ENCODE data around the gene SLC7A10. TPM values are rescaled to one million over a fixed set of nuclear protein-coding genes. Genes with fewer than 3 reads are reported as not detected.

Gene SLC7A10
- total and polyA plus RNA-seq, 3 donors from 2014 or later = 2.1 to 5.8 (median 3.0) TPM

DNA sequence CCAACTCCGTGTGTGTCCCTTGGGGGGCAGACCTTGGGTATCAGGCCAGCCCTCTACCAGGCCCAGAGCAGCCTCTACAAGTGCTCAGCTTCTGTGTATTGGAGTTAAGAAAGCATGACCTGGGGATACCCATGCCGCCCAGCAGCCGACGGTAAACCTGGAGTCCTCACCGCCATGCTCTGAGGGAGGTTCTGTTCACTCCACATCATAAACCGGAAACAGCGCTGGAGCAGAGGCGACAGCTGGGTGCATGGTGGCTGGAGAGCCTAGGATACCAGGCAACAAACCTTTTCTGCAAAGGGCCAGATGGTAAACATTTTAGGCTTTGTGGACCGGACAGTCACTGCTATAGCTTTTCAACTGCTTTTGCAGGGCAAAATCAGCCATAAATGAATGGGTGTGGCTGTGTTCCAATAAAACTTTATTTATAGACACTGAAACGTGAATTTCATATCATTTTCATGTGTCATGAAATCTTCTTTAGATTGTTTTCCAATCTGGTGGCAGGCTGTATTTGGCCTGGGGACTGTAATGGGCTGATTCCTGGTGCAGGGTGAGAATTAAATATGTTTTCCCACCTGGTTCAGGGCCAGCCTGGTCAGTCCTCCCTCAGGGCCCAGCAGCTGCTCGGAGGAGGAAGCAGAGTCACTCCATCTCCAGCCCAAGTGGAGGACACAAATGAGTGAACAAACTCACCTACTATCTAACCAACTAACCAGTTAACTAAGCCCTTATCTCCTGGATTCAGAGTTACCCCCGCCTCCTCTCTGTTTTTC, 45.8 kb upstream of the SLC7A10 start:
- no peaks in the 10 kb centered on the region for H3K36me3 ChIP-seq (ENCODE audit: low read depth, missing control alignments)
- peaks cover 10% of the 10 kb centered on the region for H3K4me1 ChIP-seq
- 84 to 92% methylated on average over 8 to 12 of the region's 12 CpGs for WGBS, 2 donors
- no peak overlapping the region for H3K4me3 ChIP-seq
- TF ChIP-seq POLR2A (IDR thresholded peaks at IDR 0.05) = no peak
- TF ChIP-seq, protein P1, sequence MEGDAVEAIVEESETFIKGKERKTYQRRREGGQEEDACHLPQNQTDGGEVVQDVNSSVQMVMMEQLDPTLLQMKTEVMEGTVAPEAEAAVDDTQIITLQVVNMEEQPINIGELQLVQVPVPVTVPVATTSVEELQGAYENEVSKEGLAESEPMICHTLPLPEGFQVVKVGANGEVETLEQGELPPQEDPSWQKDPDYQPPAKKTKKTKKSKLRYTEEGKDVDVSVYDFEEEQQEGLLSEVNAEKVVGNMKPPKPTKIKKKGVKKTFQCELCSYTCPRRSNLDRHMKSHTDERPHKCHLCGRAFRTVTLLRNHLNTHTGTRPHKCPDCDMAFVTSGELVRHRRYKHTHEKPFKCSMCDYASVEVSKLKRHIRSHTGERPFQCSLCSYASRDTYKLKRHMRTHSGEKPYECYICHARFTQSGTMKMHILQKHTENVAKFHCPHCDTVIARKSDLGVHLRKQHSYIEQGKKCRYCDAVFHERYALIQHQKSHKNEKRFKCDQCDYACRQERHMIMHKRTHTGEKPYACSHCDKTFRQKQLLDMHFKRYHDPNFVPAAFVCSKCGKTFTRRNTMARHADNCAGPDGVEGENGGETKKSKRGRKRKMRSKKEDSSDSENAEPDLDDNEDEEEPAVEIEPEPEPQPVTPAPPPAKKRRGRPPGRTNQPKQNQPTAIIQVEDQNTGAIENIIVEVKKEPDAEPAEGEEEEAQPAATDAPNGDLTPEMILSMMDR (IDR thresholded peaks at IDR 0.05) = no peak
- H3K27me3 ChIP-seq = no peaks in the 10 kb centered on the region
- no peak for DNase-seq
- no peaks in the 10 kb centered on the region for H3K9me3 ChIP-seq
- intact Hi-C loops (cut with DNase I; ENCODE audit: low total_unique reads) = no loop called here
- H3K27ac ChIP-seq = no peak overlapping the region

DNA sequence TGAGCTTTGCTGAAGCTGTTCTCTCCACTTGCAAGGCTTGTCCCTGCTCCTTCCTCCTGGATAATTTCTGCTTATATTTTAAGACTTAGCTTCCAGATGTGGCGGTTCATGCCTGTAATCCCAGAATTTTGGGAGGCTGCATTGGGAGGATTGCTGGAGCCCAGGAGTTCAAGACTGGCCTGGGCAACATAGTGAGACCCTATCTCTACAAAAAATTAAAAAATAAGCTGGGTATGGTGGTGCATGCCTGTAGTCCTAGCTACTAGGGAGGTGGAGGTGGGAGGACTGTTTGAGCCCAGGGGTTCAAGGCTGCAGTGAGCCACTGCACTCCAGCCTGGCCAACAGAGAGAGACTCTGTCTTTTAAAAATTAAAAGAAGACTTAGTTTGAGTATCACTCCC, 45.1 kb upstream of the SLC7A10 start:
- H3K27me3 ChIP-seq = no peaks in the 10 kb centered on the region
- peaks cover 10% of the 10 kb centered on the region for H3K4me1 ChIP-seq
- TF ChIP-seq, protein P1 (IDR thresholded peaks at IDR 0.05) = no peak
- TF ChIP-seq POLR2A (IDR thresholded peaks at IDR 0.05) = no peak
- H3K27ac ChIP-seq = no peak overlapping the region
- H3K9me3 ChIP-seq = no peaks in the 10 kb centered on the region
- intact Hi-C loops (cut with DNase I; ENCODE audit: low total_unique reads) = no loop called here
- DNase-seq = no peak
- WGBS, 2 donors = 85 to 100% methylated on average over 1 of the region's 1 CpG
- no peak overlapping the region for H3K4me3 ChIP-seq
- H3K36me3 ChIP-seq (ENCODE audit: low read depth, missing control alignments) = no peaks in the 10 kb centered on the region

DNA sequence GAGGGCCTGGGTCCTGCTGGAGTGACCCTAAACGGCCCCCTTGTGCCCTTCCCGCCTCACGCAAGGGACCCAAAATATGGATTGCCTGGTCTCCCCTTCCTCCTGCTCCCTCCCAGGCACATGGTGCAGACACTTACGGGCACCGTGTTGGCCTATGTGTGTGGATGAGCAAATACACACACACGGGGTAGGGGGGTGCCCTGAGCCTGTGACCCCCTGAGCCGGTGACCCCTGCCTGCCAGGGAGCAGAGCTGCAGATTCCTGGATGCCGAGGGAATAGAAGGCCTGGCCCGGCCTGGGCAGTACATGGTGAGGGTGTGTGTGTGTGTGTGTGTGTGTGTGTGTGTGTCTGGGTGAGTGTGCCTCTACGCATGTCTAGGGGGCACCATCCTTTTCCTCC, 43.4 kb upstream of the SLC7A10 start:
- DNase-seq = no peak
- intact Hi-C loops (cut with DNase I; ENCODE audit: low total_unique reads) = no loop called here
- no peaks in the 10 kb centered on the region for H3K36me3 ChIP-seq (ENCODE audit: low read depth, missing control alignments)
- H3K9me3 ChIP-seq = no peaks in the 10 kb centered on the region
- 87 to 88% methylated on average over 7 to 10 of the region's 10 CpGs for WGBS, 2 donors
- H3K27me3 ChIP-seq = no peaks in the 10 kb centered on the region
- H3K4me1 ChIP-seq = peaks cover 10% of the 10 kb centered on the region
- no peak overlapping the region for H3K4me3 ChIP-seq
- TF ChIP-seq POLR2A (IDR thresholded peaks at IDR 0.05) = no peak
- TF ChIP-seq, protein P1 (IDR thresholded peaks at IDR 0.05) = no peak
- H3K27ac ChIP-seq = no peak overlapping the region

DNA sequence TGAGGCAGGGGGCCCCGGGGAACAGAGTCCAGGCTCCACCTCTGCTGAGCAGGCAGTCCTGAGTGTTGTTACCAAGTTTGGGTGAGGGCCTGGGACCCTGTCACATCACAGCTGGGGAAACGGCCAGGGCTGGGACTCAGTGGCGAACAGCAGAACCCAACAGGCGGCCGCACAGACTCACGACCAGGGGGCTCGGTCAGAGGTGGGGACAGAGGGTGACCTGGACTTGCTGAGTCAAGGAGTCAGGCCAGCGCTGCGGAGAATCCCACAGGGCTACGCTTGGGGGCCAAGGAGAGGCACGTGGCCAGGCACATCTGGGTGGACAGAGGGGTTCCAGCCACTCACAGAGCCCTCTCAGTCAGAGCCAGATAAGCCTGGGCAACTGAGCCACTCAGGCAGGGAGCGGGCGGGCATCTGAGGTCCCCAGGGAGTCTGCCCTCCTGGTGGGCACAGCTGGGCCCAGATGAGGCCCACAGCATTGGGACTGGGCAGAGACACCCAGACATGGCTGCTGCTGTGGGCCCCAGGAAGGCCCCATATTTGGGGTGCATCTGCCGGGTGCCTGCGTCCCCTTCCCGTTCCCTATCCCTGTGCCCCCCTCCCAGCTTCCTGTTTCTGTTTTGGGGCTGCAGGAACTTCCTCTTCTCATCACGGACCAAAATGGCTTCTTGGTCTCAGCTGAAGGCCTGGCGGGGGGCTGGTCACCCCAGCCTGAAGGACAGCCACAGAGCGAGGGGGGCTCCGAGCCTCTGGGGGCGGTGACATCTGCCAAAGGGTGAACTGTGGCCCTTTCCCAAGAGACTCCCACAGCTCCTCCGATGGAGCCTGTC, 42.7 kb upstream of the SLC7A10 start:
- Histone ChIP-seq H3K27me3 (no peaks in the 10 kb centered on the region), H3K4me3 (no peak overlapping the region), H3K27ac (no peak overlapping the region), H3K36me3 (ENCODE audit: low read depth, missing control alignments) (no peaks in the 10 kb centered on the region), H3K4me1 (peaks cover 5% of the 10 kb centered on the region), H3K9me3 (no peaks in the 10 kb centered on the region)
- WGBS, 2 donors = 79 to 82% methylated on average over 10 to 22 of the region's 22 CpGs
- no peak for DNase-seq
- TF ChIP-seq, protein P1 (IDR thresholded peaks at IDR 0.05) = no peak
- no peak for TF ChIP-seq POLR2A (IDR thresholded peaks at IDR 0.05)
- intact Hi-C loops (cut with DNase I; ENCODE audit: low total_unique reads) = no loop called here

All from testis (tissue), 3 donors.